HepG2 (cell line): ENCODE measurements around the gene GPSM1.

Experiments used
- BHLHE40 ChIP-seq: IDR thresholded peaks from 2 replicates; pipeline ENCODE4 v1.6.1; 2011; ENCODE audit warnings: low read length, improper control_type of control experiment
- CHD2 ChIP-seq: IDR thresholded peaks from 2 replicates; pipeline ENCODE4 v1.6.1; 2011; ENCODE audit warnings: low read depth, low read length, improper control_type of control experiment
- EZH2 ChIP-seq: conservative IDR thresholded peaks from 2 replicates; pipeline ENCODE4 v1.6.1; 2012; ENCODE audit warnings: mild to moderate bottlenecking, low read depth, low read length, moderate library complexity
- HDAC2 ChIP-seq: sonication (generic); formaldehyde crosslinking; IDR thresholded peaks from 2 replicates; pipeline ENCODE4 v1.4.0; 2020; ENCODE audit warnings: missing genetic modification reagents
- MEF2D ChIP-seq: sonication (generic); formaldehyde crosslinking; IDR thresholded peaks from 2 replicates; pipeline ENCODE4 v1.5.1; 2020; ENCODE audit warnings: mild to moderate bottlenecking, missing genetic modification reagents
- MYNN ChIP-seq: sonication (generic); formaldehyde crosslinking; IDR thresholded peaks from 2 replicates; pipeline ENCODE4 v1.4.0; 2020; ENCODE audit warnings: mild to moderate bottlenecking, low read depth, missing genetic modification reagents
- NKX3-1 ChIP-seq: sonication (generic); formaldehyde crosslinking; IDR thresholded peaks from 2 replicates; pipeline ENCODE4 v1.5.0; 2020; ENCODE audit warnings: missing genetic modification reagents
- NR2C2 ChIP-seq: sonication (generic); formaldehyde crosslinking; IDR thresholded peaks from 2 replicates; pipeline ENCODE4 v1.4.0; 2020; ENCODE audit warnings: missing genetic modification reagents, mild to moderate bottlenecking, moderate library complexity, borderline replicate concordance
- NR2F2 ChIP-seq: IDR thresholded peaks from 2 replicates; pipeline ENCODE4 v1.6.1; 2012; ENCODE audit warnings: low read depth, inconsistent platforms, borderline replicate concordance
- POLR2A ChIP-seq, 2 experiments: IDR thresholded peaks; 2 replicates each; pipeline ENCODE4 v1.6.1; 2011; ENCODE audit warnings: low read depth in 2 of 2, low read length in 2 of 2, mild to moderate bottlenecking in 1 of 2, moderate library complexity in 1 of 2; ENCODE audit not compliant: insufficient read depth in 1 of 2
- POLR2G ChIP-seq: fragments of 200-400 bp; formaldehyde crosslinking; IDR thresholded peaks from 2 replicates; pipeline ENCODE4 v1.6.1; 2018; ENCODE audit warnings: mild to moderate bottlenecking, low read depth, low read length, moderate library complexity
- ZNF709 ChIP-seq: sonication (generic); formaldehyde crosslinking; IDR thresholded peaks from 2 replicates; pipeline ENCODE4 v1.5.0; 2020; ENCODE audit warnings: mild to moderate bottlenecking, missing genetic modification reagents
- TF ChIP-seq, protein P1 (sequence below): sonication (generic); formaldehyde crosslinking; IDR thresholded peaks from 2 replicates; pipeline ENCODE4 v1.5.0; 2020; ENCODE audit warnings: mild to moderate bottlenecking, missing genetic modification reagents, moderate library complexity
- TF ChIP-seq, protein P2 (sequence below): sonication (generic); formaldehyde crosslinking; IDR thresholded peaks from 2 replicates; pipeline ENCODE4; 2020; ENCODE audit warnings: missing genetic modification reagents, mild to moderate bottlenecking, borderline replicate concordance

DNA sequence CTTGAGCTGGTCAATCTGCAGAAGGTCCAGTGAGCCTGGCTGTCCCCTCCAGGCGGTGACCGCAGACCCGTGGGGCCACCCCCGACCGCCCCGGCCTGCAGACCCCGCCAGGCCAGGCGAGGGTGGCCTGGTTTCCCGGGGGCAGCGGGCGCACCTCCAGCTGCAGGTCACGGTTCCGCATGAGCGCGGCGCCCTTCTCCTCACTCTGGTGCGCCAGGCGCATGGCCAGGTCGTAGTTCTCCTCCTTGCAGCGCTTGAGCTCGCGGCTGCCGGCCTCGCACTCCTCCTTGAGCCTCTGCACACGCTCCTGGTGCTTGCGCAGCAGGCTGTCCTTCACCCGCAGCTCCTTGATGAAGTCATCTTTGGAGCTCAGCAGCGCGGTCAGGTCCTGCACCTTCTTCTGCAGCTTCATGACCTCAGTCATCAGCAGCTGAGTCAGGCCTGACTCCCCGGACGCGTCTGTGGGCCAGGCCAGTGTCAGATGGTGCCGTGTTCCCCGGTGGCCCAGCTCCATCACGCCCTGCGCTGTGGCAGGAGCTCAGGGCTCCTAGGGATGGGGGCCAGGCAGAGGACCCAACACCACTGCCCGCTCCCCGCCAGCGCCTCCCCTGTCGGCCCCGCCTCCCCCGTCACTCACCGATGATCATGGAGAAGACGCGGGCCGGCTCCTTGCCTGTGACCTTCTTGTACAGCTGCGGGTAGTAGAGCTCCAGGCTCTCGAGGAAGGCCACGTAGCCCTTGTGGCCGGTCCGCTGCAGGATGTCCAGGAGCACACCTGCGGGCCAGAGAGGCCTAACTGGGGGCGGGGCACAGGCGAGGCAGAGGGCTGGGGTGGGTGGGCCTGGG lies 43.6 kb downstream of the GPSM1 start:
- TF ChIP-seq POLR2G, result no peak
- TF ChIP-seq EZH2, result no peak
- TF ChIP-seq NKX3-1 (CRISPR knock-in tag), result no peak
- TF ChIP-seq MYNN, result no peak
- no peak for TF ChIP-seq POLR2A (IDR thresholded peaks at IDR 0.05; ENCODE audit: insufficient read depth in 1 of 2, low read depth in 2 of 2, low read length in 2 of 2)
- TF ChIP-seq, protein P1, sequence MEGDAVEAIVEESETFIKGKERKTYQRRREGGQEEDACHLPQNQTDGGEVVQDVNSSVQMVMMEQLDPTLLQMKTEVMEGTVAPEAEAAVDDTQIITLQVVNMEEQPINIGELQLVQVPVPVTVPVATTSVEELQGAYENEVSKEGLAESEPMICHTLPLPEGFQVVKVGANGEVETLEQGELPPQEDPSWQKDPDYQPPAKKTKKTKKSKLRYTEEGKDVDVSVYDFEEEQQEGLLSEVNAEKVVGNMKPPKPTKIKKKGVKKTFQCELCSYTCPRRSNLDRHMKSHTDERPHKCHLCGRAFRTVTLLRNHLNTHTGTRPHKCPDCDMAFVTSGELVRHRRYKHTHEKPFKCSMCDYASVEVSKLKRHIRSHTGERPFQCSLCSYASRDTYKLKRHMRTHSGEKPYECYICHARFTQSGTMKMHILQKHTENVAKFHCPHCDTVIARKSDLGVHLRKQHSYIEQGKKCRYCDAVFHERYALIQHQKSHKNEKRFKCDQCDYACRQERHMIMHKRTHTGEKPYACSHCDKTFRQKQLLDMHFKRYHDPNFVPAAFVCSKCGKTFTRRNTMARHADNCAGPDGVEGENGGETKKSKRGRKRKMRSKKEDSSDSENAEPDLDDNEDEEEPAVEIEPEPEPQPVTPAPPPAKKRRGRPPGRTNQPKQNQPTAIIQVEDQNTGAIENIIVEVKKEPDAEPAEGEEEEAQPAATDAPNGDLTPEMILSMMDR (CRISPR knock-in tag), result no peak
- TF ChIP-seq NR2C2 (CRISPR knock-in tag), result no peak
- no peak for TF ChIP-seq MEF2D (CRISPR knock-in tag)
- no peak for TF ChIP-seq CHD2
- TF ChIP-seq BHLHE40, result no peak
- TF ChIP-seq HDAC2 (CRISPR knock-in tag), result no peak
- no peak for TF ChIP-seq ZNF709 (CRISPR knock-in tag)
- TF ChIP-seq NR2F2, result no peak
- TF ChIP-seq, protein P2, sequence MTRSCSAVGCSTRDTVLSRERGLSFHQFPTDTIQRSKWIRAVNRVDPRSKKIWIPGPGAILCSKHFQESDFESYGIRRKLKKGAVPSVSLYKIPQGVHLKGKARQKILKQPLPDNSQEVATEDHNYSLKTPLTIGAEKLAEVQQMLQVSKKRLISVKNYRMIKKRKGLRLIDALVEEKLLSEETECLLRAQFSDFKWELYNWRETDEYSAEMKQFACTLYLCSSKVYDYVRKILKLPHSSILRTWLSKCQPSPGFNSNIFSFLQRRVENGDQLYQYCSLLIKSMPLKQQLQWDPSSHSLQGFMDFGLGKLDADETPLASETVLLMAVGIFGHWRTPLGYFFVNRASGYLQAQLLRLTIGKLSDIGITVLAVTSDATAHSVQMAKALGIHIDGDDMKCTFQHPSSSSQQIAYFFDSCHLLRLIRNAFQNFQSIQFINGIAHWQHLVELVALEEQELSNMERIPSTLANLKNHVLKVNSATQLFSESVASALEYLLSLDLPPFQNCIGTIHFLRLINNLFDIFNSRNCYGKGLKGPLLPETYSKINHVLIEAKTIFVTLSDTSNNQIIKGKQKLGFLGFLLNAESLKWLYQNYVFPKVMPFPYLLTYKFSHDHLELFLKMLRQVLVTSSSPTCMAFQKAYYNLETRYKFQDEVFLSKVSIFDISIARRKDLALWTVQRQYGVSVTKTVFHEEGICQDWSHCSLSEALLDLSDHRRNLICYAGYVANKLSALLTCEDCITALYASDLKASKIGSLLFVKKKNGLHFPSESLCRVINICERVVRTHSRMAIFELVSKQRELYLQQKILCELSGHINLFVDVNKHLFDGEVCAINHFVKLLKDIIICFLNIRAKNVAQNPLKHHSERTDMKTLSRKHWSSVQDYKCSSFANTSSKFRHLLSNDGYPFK (CRISPR knock-in tag), result no peak
